K562 (cell line): ENCODE results near the gene ODF2. TPM values are rescaled to one million over a fixed set of nuclear protein-coding genes. Genes with fewer than 3 reads are reported as not detected.

Experiments
- BCL6 ChIP-seq: fragments of 250-450 bp; sonication (Bioruptor Pico); IDR thresholded peaks from 2 replicates; pipeline ENCODE4 v1.4.0; 2020
- CREB3 ChIP-seq: fragments of 450-650 bp; conservative IDR thresholded peaks from 2 replicates; pipeline ENCODE4 v1.6.1; 2016; ENCODE audit warnings: missing genetic modification characterization, low read depth, mild to moderate bottlenecking, missing compliant biosample characterization, moderate library complexity
- E2F8 ChIP-seq: fragments of 450-650 bp; IDR thresholded peaks from 2 replicates; pipeline ENCODE4 v1.7.1; 2018; ENCODE audit warnings: mild to moderate bottlenecking, low read depth; ENCODE audit not compliant: partially characterized antibody
- FOXA1 ChIP-seq: fragments of 450-650 bp; IDR thresholded peaks from 2 replicates; pipeline ENCODE4 v1.6.1; 2016; ENCODE audit warnings: mild to moderate bottlenecking, borderline replicate concordance
- MAZ ChIP-seq, 2 experiments: fragments of 450-650 bp in 1 of 2; sonication (generic) in 1 of 2; formaldehyde crosslinking; IDR thresholded peaks in 1 of 2; conservative IDR thresholded peaks in 1 of 2; 2 replicates each; pipeline versions ENCODE4 v1.4.0 to v1.5.0; 2020; ENCODE audit warnings: mild to moderate bottlenecking in 1 of 2, missing genetic modification reagents in 1 of 2
- MCM7 ChIP-seq, 2 experiments: fragments of 450-650 bp; IDR thresholded peaks; 2 replicates each; pipeline ENCODE4 v1.6.1; 2016 to 2018
- PREB ChIP-seq: sonication (generic); formaldehyde crosslinking; IDR thresholded peaks from 2 replicates; pipeline ENCODE4 v1.8.1; 2023; ENCODE audit warnings: mild to moderate bottlenecking, missing genetic modification reagents
- RNF2 ChIP-seq: sonication (generic); IDR thresholded peaks from 2 replicates; pipeline ENCODE4 v1.6.1; 2016
- SMARCC2 ChIP-seq: fragments of 450-650 bp; IDR thresholded peaks from 2 replicates; pipeline ENCODE4 v1.6.1; 2017; ENCODE audit warnings: antibody characterized with exemption, moderate library complexity, mild to moderate bottlenecking, low read depth
- SP1 ChIP-seq: sonication (generic); formaldehyde crosslinking; IDR thresholded peaks from 2 replicates; pipeline ENCODE4 v1.8.1; 2022; ENCODE audit warnings: mild to moderate bottlenecking, missing genetic modification reagents
- TEAD1 ChIP-seq, 2 experiments: fragments of 450-650 bp in 1 of 2; sonication (generic) in 1 of 2; formaldehyde crosslinking; IDR thresholded peaks; 2 replicates each; pipeline versions ENCODE4 v1.4.0 to v1.8.0; 2020 to 2022; ENCODE audit warnings: mild to moderate bottlenecking in 2 of 2, missing genetic modification reagents in 1 of 2
- UBTF ChIP-seq, 2 experiments: IDR thresholded peaks; 2 replicates each; pipeline ENCODE4 v1.6.1; 2012; ENCODE audit warnings: improper control_type of control experiment in 2 of 2, low read depth in 2 of 2, low read length in 2 of 2, borderline replicate concordance in 1 of 2
- ZBTB11 ChIP-seq, 3 experiments: fragments of 200-800 bp in 1 of 3; fragments of 250-450 bp in 1 of 3; fragments of 450-650 bp in 1 of 3; sonication (Bioruptor Pico) in 1 of 3; sonication (Bioruptor generic) in 1 of 3; formaldehyde crosslinking in 1 of 3; IDR thresholded peaks; 2 replicates each; pipeline versions ENCODE4 v1.6.1 to v1.8.0; 2016 to 2022; ENCODE audit warnings: mild to moderate bottlenecking in 2 of 3, missing genetic modification characterization in 2 of 3, missing compliant biosample characterization in 1 of 3, moderate library complexity in 1 of 3
- polyA plus RNA-seq, 8 experiments: library from polyadenylated mRNA; depleted of rRNA in 4 of 8; stranded (reverse) in 5 of 8; unstranded in 3 of 8; fragments of >200 nt; fragmentation: Nextera tagmentation in 2 of 8; fragmentation: Illumina TruSeq in 1 of 8; extraction: Ambion mirVana in 2 of 8; extraction: Trizol in 1 of 8; gene quantifications; 2 replicates each; pipeline versions ENCODE4 v1.2.1 to v1.2.3, GENCODE V29; 2011 to 2014; ENCODE audit warnings: inconsistent platforms in 1 of 8, missing spikeins in 1 of 8
- total RNA-seq, 7 experiments: library from RNA; depleted of rRNA in 6 of 7; stranded (reverse); fragments of >200 nt in 6 of 7; fragmentation: Illumina TruSeq in 2 of 7; extraction: Trizol in 2 of 7; gene quantifications; 2 replicates each; pipeline versions ENCODE4 v1.2.1 to v1.2.3, GENCODE V29; 2011 to 2021; ENCODE audit warnings: low replicate concordance in 1 of 7

ODF2 gene
- total and polyA plus RNA-seq, 9 of the 15 experiments (the other 6 are each of a cell fraction or from before 2014, with no cell fraction given): 16.5 to 83.2 (median 69.7) TPM

GRCh38 chr9:128504485-128505413, 48.9 kb downstream of the ODF2 start, which contains the start of gene GLE1 (continued):
- TF ChIP-seq ZBTB11 (CRISPR knock-in tag; IDR thresholded peaks at IDR 0.05) (no peak; a peak in 1 of 6 replicates), UBTF (IDR thresholded peaks at IDR 0.05; ENCODE audit: borderline replicate concordance in 1 of 2, low read depth in 2 of 2, low read length in 2 of 2) (0 out of 4 replicates have a peak, but pooled peaks of 1 of the 2 experiments have one; percentile 12), MCM7 (IDR thresholded peaks at IDR 0.05) (no peak), BCL6 (CRISPR knock-in tag) (no peak), TEAD1 (CRISPR knock-in tag; IDR thresholded peaks at IDR 0.05) (peak; percentile 14 to 48; a peak in 1 of 4 replicates), CREB3 (tag) (no peak), SMARCC2 (no peak; the same call in 1 of the 2 replicates), SP1 (CRISPR knock-in tag) (peak; percentile 74), RNF2 (0 out of 2 replicates have a peak, but pooled peaks have one; percentile 25), PREB (CRISPR knock-in tag) (no peak), E2F8 (peak; percentile 23), FOXA1 (no peak), MAZ (CRISPR knock-in tag; conservative IDR thresholded peaks at IDR 0.05 in 1 of 2, IDR thresholded peaks at IDR 0.05 in 1 of 2) (peak; percentile 67 to 81; a peak in 3 of 4 replicates)
